ENCODE measurements around the gene IL17RC.

The IL17RC gene

GRCh38 chr3:9942934-9943690 is 26.2 kb downstream of the IL17RC start:
- DNase-seq (ENCODE audit: low read depth in 4 of 4, low spot score in 1 of 4): no peak

- no peak for DNase-seq (ENCODE audit: low read depth in 4 of 4, low spot score in 1 of 4)
Measured at GRCh38 chr3:9944271-9944670, 27.4 kb downstream of the IL17RC start.

GRCh38 chr3:9945358-9945757 is 28.5 kb downstream of the IL17RC start:
- no peak for DNase-seq (ENCODE audit: low read depth in 4 of 4, low spot score in 1 of 4)

- DNase-seq (ENCODE audit: low read depth in 4 of 4, low spot score in 1 of 4): peak; percentile 38 to 67 (median 64)
Measured at GRCh38 chr3:9946112-9947024, 29.5 kb downstream of the IL17RC start.

- no peak for DNase-seq (ENCODE audit: low read depth in 4 of 4, low spot score in 1 of 4)
Measured at GRCh38 chr3:9947025-9947995, 30.4 kb downstream of the IL17RC start.

GRCh38 chr3:9948586-9948985 is 31.7 kb downstream of the IL17RC start:
- DNase-seq (ENCODE audit: low read depth in 4 of 4, low spot score in 1 of 4): no peak

GRCh38 chr3:9949115-9949514 is 32.2 kb downstream of the IL17RC start:
- no peak for DNase-seq (ENCODE audit: low read depth in 4 of 4, low spot score in 1 of 4)

- no peak for DNase-seq (ENCODE audit: low read depth in 4 of 4, low spot score in 1 of 4)
Measured at GRCh38 chr3:9949626-9950025, 32.7 kb downstream of the IL17RC start.

- DNase-seq (ENCODE audit: low read depth in 4 of 4, low spot score in 1 of 4): no peak
Measured at GRCh38 chr3:9951126-9951525, 34.2 kb downstream of the IL17RC start.

GRCh38 chr3:9951598-9951961 is 34.7 kb downstream of the IL17RC start:
- no peak for DNase-seq (ENCODE audit: low read depth in 4 of 4, low spot score in 1 of 4)

- peak; percentile 37 to 56 (median 46) for DNase-seq (ENCODE audit: low read depth in 4 of 4, low spot score in 1 of 4)
Measured at GRCh38 chr3:9951962-9952805, 35.3 kb downstream of the IL17RC start, which contains the start of gene PRRT3. TSS of gene PRRT3 (minus strand) at chr3:9952408. CDS start at chr3:9950115, 2,293 bp downstream.

GRCh38 chr3:9955067-9955502 is 38.2 kb downstream of the IL17RC start:
- DNase-seq (ENCODE audit: low read depth in 4 of 4, low spot score in 1 of 4): no peak

GRCh38 chr3:9955611-9956352 is 38.9 kb downstream of the IL17RC start:
- no peak for DNase-seq (ENCODE audit: low read depth in 4 of 4, low spot score in 1 of 4)

- no peak for DNase-seq (ENCODE audit: low read depth in 4 of 4, low spot score in 1 of 4)
Measured at GRCh38 chr3:9957214-9957613, 40.3 kb downstream of the IL17RC start.

- no peak for DNase-seq (ENCODE audit: low read depth in 4 of 4, low spot score in 1 of 4)
Measured at GRCh38 chr3:9965200-9965875, 48.4 kb downstream of the IL17RC start.

- no peak for DNase-seq (ENCODE audit: low read depth in 4 of 4, low spot score in 1 of 4)
Measured at GRCh38 chr3:9966841-9967240, 49.9 kb downstream of the IL17RC start.

GRCh38 chr3:9969632-9970019 is 52.7 kb downstream of the IL17RC start:
- no peak for DNase-seq (ENCODE audit: low read depth in 4 of 4, low spot score in 1 of 4)

GRCh38 chr3:9970020-9970652 is 53.2 kb downstream of the IL17RC start:
- DNase-seq (ENCODE audit: low read depth in 4 of 4, low spot score in 1 of 4): no peak

Data from stimulated activated CD4-positive, alpha-beta T cell treated with anti-CD3 and anti-CD28 coated beads, Interleukin-1b, Interleukin-23, amount 100 ng/mL, for 24 hours (primary cell).